ENCODE data around the gene PSEN2.

The PSEN2 gene

DNA sequence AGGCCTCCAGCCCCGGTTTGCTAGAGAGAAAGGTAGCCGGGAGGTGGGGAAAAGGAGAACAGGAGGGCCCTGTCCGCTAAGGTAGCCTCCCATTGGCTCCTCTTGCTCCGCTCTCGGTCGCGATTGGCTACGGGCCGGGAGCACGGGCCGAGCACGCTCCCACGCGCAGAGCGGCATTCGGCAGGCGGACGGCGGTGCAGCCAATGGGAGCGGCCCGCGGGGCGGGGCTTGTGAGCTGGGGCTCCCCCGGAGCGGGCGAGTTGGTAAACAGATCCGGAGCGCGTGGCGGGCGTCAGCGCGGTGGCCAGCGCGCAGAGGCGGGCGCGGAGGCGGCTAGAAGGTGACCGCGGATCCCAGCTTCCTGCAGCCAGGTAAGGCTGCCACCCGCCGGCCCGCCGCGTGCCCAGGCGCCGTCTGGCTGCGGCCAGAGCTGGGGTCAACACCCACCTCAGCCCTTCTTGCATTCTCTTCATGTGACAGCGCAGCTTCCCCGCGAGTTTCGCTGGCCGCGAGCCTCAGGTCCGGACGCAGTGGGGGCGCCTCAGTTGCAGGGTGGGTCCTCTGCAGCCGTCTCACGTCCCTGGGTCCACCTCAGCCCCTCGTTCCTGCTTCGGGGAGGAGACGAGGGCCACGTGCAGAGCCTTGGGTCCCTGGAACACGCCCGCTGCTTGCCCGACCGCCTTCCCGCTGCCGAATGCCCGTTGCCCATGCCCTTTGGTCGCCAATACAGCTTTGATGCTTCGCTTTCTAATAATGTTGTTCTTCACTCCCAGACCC is 69.8 kb downstream of the PSEN2 start, which contains the start of gene COQ8A:
Gene COQ8A, plus strand, starts transcription at position 266 of the 777 bp plus-strand sequence. CDS start 21,092 bp downstream, outside the sequence.
- peak within 1 kb of the TSS; percentile 93 for H3K27ac Mint-ChIP-seq
- H3K9me3 Mint-ChIP-seq = peaks cover 5% of the 10 kb centered on the region
- peak within 1 kb of the TSS; percentile 89 for H3K4me3 Mint-ChIP-seq
- no peaks in the 10 kb centered on the region for H3K27me3 Mint-ChIP-seq
- peaks cover 5% of the 10 kb centered on the region for H3K36me3 Mint-ChIP-seq (ENCODE audit: low read depth)
- peaks cover 65% of the 10 kb centered on the region for H3K4me1 Mint-ChIP-seq (ENCODE audit: low read depth)

DNA sequence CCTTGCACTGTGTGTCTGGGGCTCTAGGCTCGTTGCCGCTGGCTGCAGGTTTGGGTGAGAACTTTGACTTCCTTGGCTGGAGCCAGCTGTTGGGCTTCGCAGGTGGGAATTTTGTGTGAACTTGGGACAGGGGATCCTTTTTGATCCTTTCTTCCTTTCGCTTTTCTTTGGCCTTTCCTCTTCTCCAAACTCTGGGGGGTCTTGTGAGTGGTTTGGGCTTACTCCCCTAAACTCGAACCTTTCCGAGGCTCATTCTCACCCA is 70.3 kb downstream of the PSEN2 start:
- H3K27ac Mint-ChIP-seq = peak overlapping the region; percentile 76
- H3K4me3 Mint-ChIP-seq = peak overlapping the region; percentile 89
- no peaks in the 10 kb centered on the region for H3K36me3 Mint-ChIP-seq (ENCODE audit: low read depth)
- H3K27me3 Mint-ChIP-seq = no peaks in the 10 kb centered on the region
- peaks cover 66% of the 10 kb centered on the region for H3K4me1 Mint-ChIP-seq (ENCODE audit: low read depth)
- H3K9me3 Mint-ChIP-seq = peaks cover under 1% of the 10 kb centered on the region

DNA sequence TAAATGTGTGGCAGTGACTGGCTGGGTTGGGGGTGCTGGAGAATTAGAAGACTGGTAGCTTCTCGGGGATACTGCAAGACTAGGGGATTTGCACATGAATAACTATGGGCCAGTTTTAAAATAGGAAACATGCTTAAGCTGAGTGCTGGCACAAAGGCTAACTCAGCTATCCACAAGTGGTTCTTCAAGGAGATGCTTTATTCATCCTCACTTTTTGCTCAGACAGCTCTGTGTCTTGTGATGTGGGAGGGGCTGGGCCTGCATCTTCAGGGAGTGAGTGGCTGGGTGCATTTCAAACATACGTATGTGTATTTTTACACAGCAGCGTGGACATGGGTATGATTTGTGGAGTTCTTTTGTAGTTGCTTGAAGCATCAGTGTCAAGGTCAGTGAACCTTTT is 72.0 kb downstream of the PSEN2 start:
- H3K27me3 Mint-ChIP-seq = no peaks in the 10 kb centered on the region
- H3K36me3 Mint-ChIP-seq (ENCODE audit: low read depth) = no peaks in the 10 kb centered on the region
- no peak overlapping the region for H3K4me3 Mint-ChIP-seq
- H3K9me3 Mint-ChIP-seq = no peaks in the 10 kb centered on the region
- H3K4me1 Mint-ChIP-seq (ENCODE audit: low read depth) = peaks cover 70% of the 10 kb centered on the region
- peak overlapping the region; percentile 3 for H3K27ac Mint-ChIP-seq

DNA sequence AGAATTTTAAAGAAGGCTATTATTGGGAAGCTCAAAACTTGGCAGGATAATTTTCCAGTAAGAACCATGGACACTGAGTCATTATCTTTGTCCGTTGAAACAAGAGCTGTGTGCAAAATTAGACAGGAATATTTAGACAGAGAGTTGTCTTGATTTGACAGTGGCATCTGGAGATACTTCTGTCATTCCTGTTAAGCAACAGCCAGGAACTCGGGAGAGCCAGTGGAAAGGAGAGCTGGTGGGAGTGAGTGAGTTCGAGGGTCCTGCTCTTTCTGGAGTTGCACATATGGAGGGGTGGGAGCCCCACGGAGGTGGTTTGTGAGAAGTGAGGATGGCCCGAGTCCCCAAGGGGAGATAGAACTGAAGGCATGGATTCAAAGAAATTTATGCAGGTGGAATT is 72.7 kb downstream of the PSEN2 start:
- no peaks in the 10 kb centered on the region for H3K36me3 Mint-ChIP-seq (ENCODE audit: low read depth)
- no peaks in the 10 kb centered on the region for H3K27me3 Mint-ChIP-seq
- H3K9me3 Mint-ChIP-seq = peaks cover 4% of the 10 kb centered on the region
- H3K4me3 Mint-ChIP-seq = no peak overlapping the region
- no peak overlapping the region for H3K27ac Mint-ChIP-seq
- H3K4me1 Mint-ChIP-seq (ENCODE audit: low read depth) = peaks cover 64% of the 10 kb centered on the region

DNA sequence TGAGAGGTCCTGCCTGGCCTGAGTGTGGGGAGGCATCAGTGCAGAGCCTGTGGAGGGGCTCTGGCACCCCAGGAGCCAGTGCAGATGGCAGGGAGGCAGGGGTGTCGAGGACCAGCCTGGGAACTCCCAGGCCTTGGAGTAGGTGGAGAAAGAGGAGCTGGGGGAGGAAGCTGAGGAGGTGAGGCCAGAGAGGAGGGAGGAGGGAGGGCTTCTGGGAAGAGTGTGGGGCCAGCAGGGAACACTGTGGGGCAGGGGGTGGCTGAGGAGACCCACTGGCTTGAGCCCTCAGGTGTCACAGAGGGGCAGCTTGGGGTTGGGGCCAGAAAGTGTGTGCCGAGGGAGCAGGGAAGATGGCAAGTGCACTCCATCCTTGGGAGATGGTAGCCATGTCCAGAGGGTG is 73.5 kb downstream of the PSEN2 start:
- H3K27me3 Mint-ChIP-seq = no peaks in the 10 kb centered on the region
- peaks cover 61% of the 10 kb centered on the region for H3K4me1 Mint-ChIP-seq (ENCODE audit: low read depth)
- H3K27ac Mint-ChIP-seq = no peak overlapping the region
- H3K4me3 Mint-ChIP-seq = no peak overlapping the region
- no peaks in the 10 kb centered on the region for H3K36me3 Mint-ChIP-seq (ENCODE audit: low read depth)
- H3K9me3 Mint-ChIP-seq = peaks cover 8% of the 10 kb centered on the region

DNA sequence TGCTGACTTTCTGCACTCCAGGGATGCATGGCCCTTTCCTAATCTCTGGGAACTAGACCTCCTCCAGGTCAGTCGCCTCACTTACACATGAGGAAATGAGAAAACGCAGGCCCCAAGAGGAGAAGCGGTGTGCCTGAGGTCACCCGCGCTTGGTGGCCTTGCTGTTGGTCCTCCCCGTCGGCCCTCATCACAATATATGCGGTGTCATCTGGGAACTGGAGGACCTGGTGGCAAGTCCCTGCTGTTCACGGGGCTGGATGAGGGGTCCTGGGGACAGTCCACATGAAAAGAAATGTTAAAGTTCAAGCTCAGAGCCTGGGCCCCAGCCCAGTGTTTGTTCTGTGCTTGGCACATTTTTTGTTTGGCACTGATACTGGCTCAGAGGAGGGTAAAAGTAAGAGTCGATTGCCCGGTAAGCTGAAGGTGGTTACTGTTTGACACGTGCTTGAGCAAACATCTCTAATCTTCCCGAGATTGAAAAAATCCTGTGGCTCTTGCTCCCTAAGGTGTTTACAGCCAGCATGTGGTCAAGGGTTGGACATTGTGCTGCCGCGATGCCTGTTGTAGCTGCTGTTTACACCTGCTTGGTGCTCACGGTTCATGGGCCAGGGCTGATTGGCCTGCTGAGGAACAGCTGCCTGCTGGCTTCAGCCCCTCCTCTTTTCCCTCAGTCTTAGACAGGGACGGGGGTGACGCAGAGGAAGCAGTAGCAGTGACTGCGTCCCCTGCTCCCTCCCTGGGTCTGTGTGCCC is 74.9 kb downstream of the PSEN2 start:
- peaks cover 8% of the 10 kb centered on the region for H3K9me3 Mint-ChIP-seq
- peaks cover 60% of the 10 kb centered on the region for H3K4me1 Mint-ChIP-seq (ENCODE audit: low read depth)

More for the DNA sequence above, 74.9 kb downstream of the PSEN2 start:
- Mint-ChIP-seq H3K36me3 (ENCODE audit: low read depth) (no peaks in the 10 kb centered on the region), H3K27me3 (no peaks in the 10 kb centered on the region), H3K4me3 (no peak overlapping the region), H3K27ac (no peak overlapping the region)

Data from stimulated activated naive CD8-positive, alpha-beta T cell treated with anti-CD3 and anti-CD28 coated beads, Interleukin-15, Interleukin-2, amounts not matched to agents 100 ng/mL and 50 ng/mL, for 24 hours (primary cell).